Panc1 (cell line): ENCODE data around the gene GFPT2. TPM values are rescaled to one million over a fixed set of nuclear protein-coding genes. Genes with fewer than 3 reads are reported as not detected.

ENCODE experiments used
- ATAC-seq: fragments of 200-7000 bp; cut with Tn5 transposase; 2 replicates; pipeline ENCODE4 v1.9.1; 2020; ENCODE audit warnings: mild to moderate bottlenecking, moderate library complexity
- BruUV-seq: library from RNA; stranded (reverse); fragments of 400-500 nt; replicated peaks from 2 replicates; lab custom pipeline; 2021; lab: Mats Ljungman, UMichigan
- CTCF ChIA-PET: fragments of 300-600 bp; sonication (Branson Sonifier 250); formaldehyde crosslinking; loops from one replicate; lab custom pipeline; 2022; ENCODE audit warnings: antibody characterized with exemption; lab: Charles Lee
- POLR2A ChIA-PET: fragments of 300-600 bp; sonication (Branson Sonifier 250); formaldehyde crosslinking; loops from one replicate; lab custom pipeline; 2022; ENCODE audit warnings: antibody characterized with exemption; lab: Charles Lee
- DNase-seq: peaks from one replicate; pipeline ENCODE4 v3.0.0-alpha.2; 2010; ENCODE audit warnings: low read depth, low spot score
- H3K27ac ChIP-seq: 2 replicates; pipeline ENCODE4 v1.5.1; 2011; ENCODE audit warnings: mild to moderate bottlenecking, low read length, inconsistent platforms
- H3K27me3 ChIP-seq: fragments of 200-500 bp; sonication (Bioruptor generic); 2 replicates; pipeline ENCODE4 v1.6.0; 2014; ENCODE audit warnings: low read length, inconsistent platforms; ENCODE audit not compliant: control insufficient read depth, insufficient read depth
- H3K36me3 ChIP-seq: fragments of 200-500 bp; sonication (Bioruptor generic); 2 replicates; pipeline ENCODE4 v1.5.1; 2014; ENCODE audit warnings: inconsistent platforms, mild to moderate bottlenecking, low read length, moderate library complexity; ENCODE audit not compliant: control insufficient read depth, insufficient read depth
- H3K4me1 ChIP-seq: 2 replicates; pipeline ENCODE4 v1.5.1; 2011; ENCODE audit warnings: inconsistent platforms, mild to moderate bottlenecking, low read length, moderate library complexity; ENCODE audit not compliant: control insufficient read depth, insufficient read depth
- H3K4me3 ChIP-seq, 2 experiments: 2 replicates each; pipeline ENCODE4 v1.5.1; 2011 to 2012; ENCODE audit warnings: low read depth in 2 of 2, low read length in 2 of 2, mild to moderate bottlenecking in 2 of 2, inconsistent platforms in 1 of 2, moderate library complexity in 1 of 2
- H3K9me3 ChIP-seq: fragments of 200-500 bp; sonication (Bioruptor generic); 2 replicates; pipeline ENCODE4 v1.5.1; 2014; ENCODE audit warnings: low read depth, mild to moderate bottlenecking, inconsistent platforms, low read length, moderate library complexity; ENCODE audit not compliant: control insufficient read depth, insufficient read depth
- CTCF ChIP-seq: fragments of 450-650 bp; IDR thresholded peaks from 2 replicates; pipeline ENCODE4 v1.5.1; 2017; ENCODE audit warnings: mild to moderate bottlenecking
- POLR2AphosphoS5 ChIP-seq: IDR thresholded peaks from 2 replicates; pipeline ENCODE4 v1.6.1; 2012; ENCODE audit warnings: mild to moderate bottlenecking, low read depth, low read length, moderate library complexity
- REST ChIP-seq, 2 experiments: IDR thresholded peaks; 2 replicates each; pipeline ENCODE4 v1.6.1; 2011 to 2012; ENCODE audit warnings: low read depth in 2 of 2, control low read depth in 1 of 2, low read length in 1 of 2, mild to moderate bottlenecking in 1 of 2, moderate library complexity in 1 of 2; ENCODE audit not compliant: insufficient read depth in 1 of 2
- SIN3A ChIP-seq: IDR thresholded peaks from 2 replicates; pipeline ENCODE4 v1.6.1; 2012; ENCODE audit warnings: low read depth, mild to moderate bottlenecking, low read length, moderate library complexity, borderline replicate concordance; ENCODE audit not compliant: insufficient read depth
- TCF7L2 ChIP-seq: IDR thresholded peaks from 2 replicates; pipeline ENCODE4 v1.6.1; 2011; ENCODE audit warnings: mild to moderate bottlenecking, low read depth, low read length, inconsistent platforms
- in situ Hi-C: cut with HindIII; loops from 2 replicates; pipeline ENCODE4 v1.10.0; 2016; ENCODE audit warnings: low sequenced_read_pairs, low pct_unique_long_range_greater_than_20kb
- intact Hi-C: fragments of 100-400 bp; cut with micrococcal nuclease; formaldehyde crosslinking; loops from one replicate; pipeline ENCODE4 v1.10.0; 2022; ENCODE audit not compliant: unreplicated experiment
- total RNA-seq: library from RNA; stranded (reverse); gene quantifications from one replicate; pipeline ENCODE4 v1.2.1, GENCODE V29; 2021; ENCODE audit not compliant: unreplicated experiment

Gene GFPT2
- total RNA-seq, 1 experiment from 2014 or later, result 2.1 TPM

- ChIA-PET CTCF (interaction anchor here (0.8 to 2.1 kb wide), 3 partner anchors 36 to 144 kb away, joined by 3 to 18 read pairs (median 3); no protein-coding TSS in a partner anchor), POLR2A (no interaction called here)
- ATAC-seq, result no peak
- Histone ChIP-seq H3K4me3 (no peak overlapping the region), H3K27ac (no peak overlapping the region), H3K4me1 (peaks cover 3% of the 10 kb centered on the region), H3K9me3 (no peaks in the 10 kb centered on the region), H3K27me3 (no peaks in the 10 kb centered on the region), H3K36me3 (no peaks in the 10 kb centered on the region)
- BruUV-seq, result no TSS peak
- in situ Hi-C loops, result no loop called here
- intact Hi-C loops, result loop anchor here (5.0 to 10.0 kb wide), 2 partner anchors 37 to 125 kb away; partner anchors contain the start of genes MAPK9 and RASGEF1C
- no peak for DNase-seq
- TF ChIP-seq REST (IDR thresholded peaks at IDR 0.05; ENCODE audit: insufficient read depth in 1 of 2, low read depth in 2 of 2, low read length in 1 of 2), result no peak
Measured at GRCh38 chr5:180329606-180330269, 23.4 kb downstream of the GFPT2 start.

- no peaks in the 10 kb centered on the region for H3K36me3 ChIP-seq
- no TSS peak for BruUV-seq
- TF ChIP-seq CTCF (no peak), SIN3A (no peak), TCF7L2 (no peak), POLR2AphosphoS5 (no peak)
- no peaks in the 10 kb centered on the region for H3K27me3 ChIP-seq
- ATAC-seq (no peak), DNase-seq (no peak)
- no peak overlapping the region for H3K4me3 ChIP-seq
- ChIA-PET CTCF (interaction anchor here (0.5 to 2.1 kb wide), 10 partner anchors 10 to 213 kb away, joined by 3 to 18 read pairs (median 3); no protein-coding TSS in a partner anchor), POLR2A (no interaction called here)
- intact Hi-C loops (loop anchor here (5.0 to 10.0 kb wide), 2 partner anchors 37 to 124 kb away; partner anchors contain the start of genes MAPK9 and RASGEF1C), in situ Hi-C loops (no loop called here)
- peaks cover 3% of the 10 kb centered on the region for H3K4me1 ChIP-seq
- no peak overlapping the region for H3K27ac ChIP-seq
- H3K9me3 ChIP-seq, result no peaks in the 10 kb centered on the region
Measured at GRCh38 chr5:180329138-180329435, 24.0 kb downstream of the GFPT2 start.
